Fibroblast of pulmonary artery (primary cell): ENCODE measurements around the gene FBRSL1.
"Not testable (repeated sequence)": the region's sequence is repeated elsewhere in the genome, so short reads cannot be mapped to it uniquely, and the experiment has no call there.

Source experiments
- DNase-seq: peaks from one replicate; pipeline ENCODE4 v3.0.0-alpha.2; 2010; ENCODE audit warnings: low read depth
- H3K4me3 ChIP-seq: replicated peaks from 2 replicates; pipeline ENCODE4 v1.5.1; 2011; ENCODE audit warnings: low read depth, mild to moderate bottlenecking, control low read depth, low read length, moderate library complexity
- TF ChIP-seq, protein P1 (sequence below): IDR thresholded peaks from 2 replicates; pipeline ENCODE4 v1.5.1; 2011; ENCODE audit warnings: mild to moderate bottlenecking, control low read depth, low read length, inconsistent platforms; ENCODE audit errors: missing control alignments

FBRSL1 gene

DNA sequence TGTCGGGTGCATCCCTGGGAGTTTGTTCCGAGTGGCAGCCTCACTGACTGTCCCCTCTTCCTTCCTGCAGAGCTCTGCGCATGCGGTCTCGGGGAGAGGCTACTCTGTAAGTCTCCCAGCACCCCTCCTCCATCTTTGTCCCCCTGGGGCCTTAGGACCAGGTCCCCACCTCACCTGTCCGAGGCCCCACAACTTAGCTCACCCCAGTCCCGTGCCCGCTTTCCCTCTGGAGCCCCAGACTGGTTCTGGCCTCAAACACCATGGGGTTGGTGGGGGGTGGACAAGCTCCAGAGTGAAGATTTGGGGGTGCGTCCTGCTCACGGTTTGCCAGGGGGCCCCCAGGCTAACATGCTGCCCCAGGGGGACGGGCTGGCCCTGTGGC is 37.9 kb downstream of the FBRSL1 start:
- H3K4me3 ChIP-seq = no peak overlapping the region
- TF ChIP-seq, protein P1, sequence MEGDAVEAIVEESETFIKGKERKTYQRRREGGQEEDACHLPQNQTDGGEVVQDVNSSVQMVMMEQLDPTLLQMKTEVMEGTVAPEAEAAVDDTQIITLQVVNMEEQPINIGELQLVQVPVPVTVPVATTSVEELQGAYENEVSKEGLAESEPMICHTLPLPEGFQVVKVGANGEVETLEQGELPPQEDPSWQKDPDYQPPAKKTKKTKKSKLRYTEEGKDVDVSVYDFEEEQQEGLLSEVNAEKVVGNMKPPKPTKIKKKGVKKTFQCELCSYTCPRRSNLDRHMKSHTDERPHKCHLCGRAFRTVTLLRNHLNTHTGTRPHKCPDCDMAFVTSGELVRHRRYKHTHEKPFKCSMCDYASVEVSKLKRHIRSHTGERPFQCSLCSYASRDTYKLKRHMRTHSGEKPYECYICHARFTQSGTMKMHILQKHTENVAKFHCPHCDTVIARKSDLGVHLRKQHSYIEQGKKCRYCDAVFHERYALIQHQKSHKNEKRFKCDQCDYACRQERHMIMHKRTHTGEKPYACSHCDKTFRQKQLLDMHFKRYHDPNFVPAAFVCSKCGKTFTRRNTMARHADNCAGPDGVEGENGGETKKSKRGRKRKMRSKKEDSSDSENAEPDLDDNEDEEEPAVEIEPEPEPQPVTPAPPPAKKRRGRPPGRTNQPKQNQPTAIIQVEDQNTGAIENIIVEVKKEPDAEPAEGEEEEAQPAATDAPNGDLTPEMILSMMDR = no peak
- no peak for DNase-seq

DNA sequence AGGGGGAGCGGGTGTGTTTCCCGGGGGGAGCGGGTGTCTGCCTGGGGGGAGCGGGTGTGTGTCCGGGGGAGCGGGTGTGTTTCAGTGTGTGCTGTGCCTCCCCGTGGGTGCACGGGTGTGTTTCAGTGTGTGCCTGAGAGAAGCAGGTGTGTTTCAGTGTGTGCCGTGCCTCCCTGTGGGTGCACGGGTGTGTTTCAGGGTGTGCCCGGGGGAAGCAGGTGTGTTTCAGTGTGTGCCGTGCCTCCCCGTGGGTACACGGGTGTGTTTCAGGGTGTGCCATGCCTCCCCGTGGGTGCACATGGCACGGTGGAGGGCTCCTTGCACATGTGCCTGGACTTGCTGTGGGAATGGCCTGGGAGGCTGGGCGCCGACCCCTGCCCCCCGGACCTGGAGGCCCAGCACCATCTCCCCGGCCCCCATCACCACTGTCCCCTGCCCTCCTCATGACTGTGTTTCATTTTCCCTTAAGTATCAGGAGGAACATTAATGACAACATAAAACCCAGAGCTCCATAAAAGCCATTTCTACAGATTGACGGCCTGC is 38.7 kb downstream of the FBRSL1 start:
- TF ChIP-seq, protein P1 = no peak

DNA sequence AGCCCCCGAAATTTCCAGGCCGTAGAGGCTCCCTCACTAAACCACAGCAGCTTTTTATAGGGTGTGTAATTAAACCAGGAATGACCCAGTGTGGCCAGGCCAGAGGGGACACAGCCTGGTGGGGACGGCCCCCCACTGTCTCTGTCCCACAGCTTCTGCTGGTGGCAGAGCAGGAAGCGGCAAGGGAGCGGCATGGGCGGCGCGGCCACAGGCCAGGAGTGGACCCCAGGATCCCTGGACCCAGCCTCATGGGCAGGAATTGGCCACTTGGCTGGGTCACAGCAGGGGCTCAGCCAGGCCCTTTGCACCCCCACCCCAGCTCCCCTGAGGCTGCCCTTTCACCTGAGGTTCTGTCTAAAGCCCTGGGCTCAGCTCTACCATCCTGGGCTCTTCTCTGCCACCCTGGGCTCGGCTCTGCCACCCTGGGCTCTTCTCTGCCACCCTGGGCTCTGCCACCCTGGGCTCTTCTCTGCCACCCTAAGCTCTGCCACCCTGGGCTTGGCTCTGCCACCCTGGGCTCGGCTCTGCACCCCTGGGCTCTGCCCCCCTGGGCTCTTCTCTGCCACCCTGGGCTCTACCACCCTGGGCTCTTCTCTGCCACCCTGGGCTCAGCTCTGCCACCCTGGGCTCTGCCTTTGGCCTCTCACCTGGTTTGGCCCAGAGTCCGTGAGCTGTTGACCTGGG is 39.3 kb downstream of the FBRSL1 start:
- no peak for DNase-seq
- no peak overlapping the region for H3K4me3 ChIP-seq
- TF ChIP-seq, protein P1 = no peak

More for the DNA sequence above, 38.7 kb downstream of the FBRSL1 start:
- no peak overlapping the region for H3K4me3 ChIP-seq
- DNase-seq = no peak

DNA sequence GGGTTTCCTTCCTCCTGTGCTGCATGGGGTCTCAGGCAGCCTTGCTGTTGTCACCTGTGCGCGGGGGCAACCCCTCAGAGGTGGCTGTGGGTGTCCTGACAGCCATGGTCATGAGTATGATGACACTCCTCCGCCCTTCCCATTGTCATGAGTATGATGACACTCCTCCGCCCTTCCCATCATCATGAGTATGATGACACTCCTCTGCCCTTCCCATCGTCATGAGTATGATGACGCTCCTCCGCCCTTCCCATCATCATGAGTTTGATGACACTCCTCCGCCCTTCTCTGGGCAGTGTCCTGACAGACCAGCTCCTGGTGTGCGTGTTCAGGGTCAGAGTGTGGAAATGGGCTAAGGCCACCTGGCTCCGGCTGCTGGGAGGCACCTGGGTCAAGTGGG is 40.0 kb downstream of the FBRSL1 start:
- TF ChIP-seq, protein P1 = no peak
- no peak for DNase-seq
- H3K4me3 ChIP-seq = no peak overlapping the region

DNA sequence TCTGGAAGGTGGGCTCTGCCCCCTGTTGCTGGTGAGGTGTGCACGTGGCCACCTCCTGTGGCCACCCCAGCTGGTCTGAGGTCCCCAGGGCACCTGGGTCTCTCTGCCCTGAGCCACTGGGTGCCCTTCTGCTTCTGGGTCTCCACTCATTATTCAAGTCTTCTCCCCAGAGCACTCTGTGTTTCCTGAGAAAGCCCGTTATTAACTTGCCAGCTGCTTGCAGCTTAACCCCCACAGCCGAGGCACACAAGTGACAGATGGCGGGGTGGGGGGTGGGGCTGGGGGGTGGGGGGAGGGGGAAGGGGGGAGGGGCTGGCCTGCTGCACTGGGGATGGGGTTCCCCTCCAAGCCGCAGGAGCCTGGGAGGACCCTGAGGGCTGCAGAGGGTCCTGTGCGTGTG is 40.5 kb downstream of the FBRSL1 start:
- TF ChIP-seq, protein P1 = no peak
- DNase-seq = no peak

DNA sequence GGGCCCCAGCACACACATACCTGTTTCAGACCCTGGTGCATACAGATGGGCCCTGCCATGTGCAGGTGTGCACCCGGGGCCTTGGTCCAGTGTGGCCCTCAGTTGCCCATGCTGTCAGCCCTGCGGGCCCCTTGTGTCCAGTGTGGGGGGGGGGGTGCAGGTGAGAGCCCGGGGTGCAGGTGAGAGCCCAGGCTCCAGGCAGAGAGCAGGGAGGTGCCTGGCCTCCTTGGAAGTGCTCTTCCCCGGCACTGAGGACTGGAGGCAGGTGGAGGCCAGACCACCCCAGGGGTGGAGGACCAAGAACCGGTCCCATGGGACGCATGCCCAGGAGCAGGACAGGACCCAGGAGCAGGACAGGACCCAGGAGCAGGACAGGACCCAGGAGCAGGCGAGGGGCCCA is 40.9 kb downstream of the FBRSL1 start:
- DNase-seq = no peak
- H3K4me3 ChIP-seq = no peak overlapping the region
- TF ChIP-seq, protein P1 = no peak

More for the DNA sequence above, 40.5 kb downstream of the FBRSL1 start:
- no peak overlapping the region for H3K4me3 ChIP-seq

DNA sequence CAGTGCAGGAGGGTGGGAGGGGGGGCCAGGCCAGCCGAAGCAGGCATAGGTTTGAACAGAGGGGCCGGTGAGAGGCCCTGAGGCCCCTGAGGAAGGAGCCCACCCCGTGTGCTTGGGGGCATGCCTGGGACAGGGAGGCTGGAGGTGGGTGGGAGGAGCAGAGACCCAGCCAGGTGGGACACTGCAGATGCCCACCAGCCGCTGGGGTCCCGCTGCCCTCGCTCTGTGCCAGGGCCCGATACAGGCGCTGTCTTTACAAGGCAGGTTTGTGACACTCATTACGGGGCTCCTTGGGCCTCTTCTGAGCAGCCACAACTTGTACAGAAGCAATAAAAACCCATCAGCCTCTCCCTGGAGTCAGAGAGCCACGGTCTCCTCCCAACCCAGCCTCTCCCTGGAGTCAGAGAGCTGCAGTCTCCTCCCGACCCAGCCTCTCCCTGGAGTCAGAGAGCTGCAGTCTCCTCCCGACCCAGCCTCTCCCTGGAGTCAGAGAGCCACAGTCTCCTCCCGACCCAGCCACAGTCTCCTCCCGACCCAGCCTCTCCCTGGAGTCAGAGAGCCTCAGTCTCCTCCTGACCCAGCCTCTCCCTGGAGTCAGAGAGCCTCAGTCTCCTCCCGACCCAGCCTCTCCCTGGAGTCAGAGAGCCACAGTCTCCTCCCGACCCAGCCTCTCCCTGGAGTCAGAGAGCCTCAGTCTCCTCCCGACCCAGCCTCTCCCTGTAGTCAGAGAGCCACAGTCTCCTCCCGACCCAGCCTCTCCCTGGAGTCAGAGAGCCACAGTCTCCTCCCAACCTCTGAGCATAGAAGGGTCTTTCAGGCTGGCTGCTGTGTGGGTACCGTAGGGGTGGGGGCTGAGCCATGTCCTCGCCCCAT is 43.0 kb downstream of the FBRSL1 start:
- H3K4me3 ChIP-seq = not testable (repeated sequence)

More for the DNA sequence above, 43.0 kb downstream of the FBRSL1 start:
- not testable (repeated sequence) for DNase-seq
